Measurements from ENCODE around the gene SLC28A1.
A peak's percentile ranks its signal among the peaks of the same experiment; 100 is the strongest.
"Not testable (repeated sequence)": the region's sequence is repeated elsewhere in the genome, so short reads cannot be mapped to it uniquely, and the experiment has no call there.

Gene SLC28A1

DNA sequence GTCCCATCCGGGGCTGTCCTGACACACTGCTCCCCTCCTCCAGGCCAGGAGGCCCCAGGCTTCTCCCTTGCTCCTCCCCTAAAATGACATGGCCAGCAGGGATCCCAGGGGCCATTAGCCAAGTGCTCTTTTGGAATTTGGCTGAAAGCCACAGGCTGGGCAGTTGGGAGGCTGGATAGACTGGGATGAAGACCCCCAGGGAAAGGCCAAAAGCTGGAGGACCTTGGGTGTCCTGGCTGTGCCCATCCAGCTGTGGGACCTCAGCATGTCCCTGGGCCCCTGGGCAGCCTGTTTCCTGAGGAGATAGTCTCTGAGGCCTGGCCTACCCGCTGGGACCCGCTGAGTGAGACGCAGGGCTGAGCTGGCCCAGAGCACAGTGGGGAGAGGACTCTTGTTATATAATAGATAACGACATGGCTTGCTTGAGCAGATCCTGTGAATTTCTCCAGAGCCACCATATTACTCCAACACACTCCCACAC lies 91.4 kb downstream of the SLC28A1 start:
- H3K9me3 Mint-ChIP-seq: no peaks in the 10 kb centered on the region
- peaks cover 7% of the 10 kb centered on the region for H3K4me1 Mint-ChIP-seq
- no peaks in the 10 kb centered on the region for H3K36me3 Mint-ChIP-seq
- H3K4me3 Mint-ChIP-seq: no peak overlapping the region
- no peak overlapping the region for H3K27ac Mint-ChIP-seq
- no peaks in the 10 kb centered on the region for H3K27me3 Mint-ChIP-seq

DNA sequence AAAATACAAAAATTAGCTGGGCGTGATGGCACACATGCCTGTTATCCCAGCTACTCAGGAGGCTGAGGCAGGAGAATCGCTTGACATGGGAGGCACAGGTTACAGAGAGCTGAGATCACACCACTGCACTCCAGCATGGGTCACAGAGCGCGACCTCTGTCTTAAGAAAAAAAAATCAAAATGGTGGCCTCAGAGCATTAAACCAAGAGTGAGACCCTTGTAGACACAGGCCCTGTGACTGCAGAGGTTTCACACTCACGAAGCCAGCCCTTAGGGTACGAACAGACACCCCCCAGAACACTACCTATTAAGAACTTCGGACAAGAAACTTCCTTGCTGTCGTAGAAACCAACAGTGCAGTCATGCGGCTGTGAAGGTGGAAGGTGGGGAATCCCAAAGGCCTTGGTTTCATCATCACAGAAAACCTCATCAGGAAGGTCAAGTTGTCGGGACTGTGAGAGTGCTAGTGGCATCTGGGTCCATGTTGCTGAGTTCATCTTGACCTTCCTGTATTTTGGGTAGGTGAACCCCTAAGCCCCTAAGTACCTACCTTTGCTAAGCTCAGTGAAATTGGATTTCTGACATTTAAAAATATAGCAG lies 92.4 kb downstream of the SLC28A1 start:
- Mint-ChIP-seq H3K4me3 (no peak overlapping the region), H3K4me1 (peaks cover 7% of the 10 kb centered on the region), H3K27me3 (no peaks in the 10 kb centered on the region), H3K36me3 (no peaks in the 10 kb centered on the region), H3K9me3 (no peaks in the 10 kb centered on the region), H3K27ac (peak overlapping the region; percentile 20)

DNA sequence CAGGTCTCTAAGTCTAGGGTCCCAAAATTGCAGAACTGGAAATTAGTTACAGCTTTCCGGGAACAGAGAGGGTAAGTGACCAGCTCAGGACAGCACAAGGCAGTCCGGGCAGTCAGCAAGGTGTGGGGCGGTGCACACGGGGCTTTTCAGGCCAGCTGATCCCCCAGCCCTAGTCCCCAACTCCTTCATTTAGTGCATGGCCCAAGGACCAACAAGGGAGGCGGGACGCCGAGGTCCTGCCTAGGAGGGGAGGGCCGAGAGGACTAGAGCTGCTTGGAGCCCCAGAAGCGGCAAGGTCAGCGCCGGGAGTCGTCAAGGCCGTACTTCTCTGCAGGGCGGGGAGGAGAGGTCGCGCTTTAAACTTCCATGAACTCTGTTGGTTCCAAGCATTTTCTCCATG lies 95.2 kb downstream of the SLC28A1 start:
- no peaks in the 10 kb centered on the region for H3K27me3 Mint-ChIP-seq
- peak overlapping the region; percentile 95 for H3K4me3 Mint-ChIP-seq
- no peaks in the 10 kb centered on the region for H3K36me3 Mint-ChIP-seq
- H3K27ac Mint-ChIP-seq: no peak overlapping the region
- H3K9me3 Mint-ChIP-seq: no peaks in the 10 kb centered on the region
- H3K4me1 Mint-ChIP-seq: peaks cover 30% of the 10 kb centered on the region

DNA sequence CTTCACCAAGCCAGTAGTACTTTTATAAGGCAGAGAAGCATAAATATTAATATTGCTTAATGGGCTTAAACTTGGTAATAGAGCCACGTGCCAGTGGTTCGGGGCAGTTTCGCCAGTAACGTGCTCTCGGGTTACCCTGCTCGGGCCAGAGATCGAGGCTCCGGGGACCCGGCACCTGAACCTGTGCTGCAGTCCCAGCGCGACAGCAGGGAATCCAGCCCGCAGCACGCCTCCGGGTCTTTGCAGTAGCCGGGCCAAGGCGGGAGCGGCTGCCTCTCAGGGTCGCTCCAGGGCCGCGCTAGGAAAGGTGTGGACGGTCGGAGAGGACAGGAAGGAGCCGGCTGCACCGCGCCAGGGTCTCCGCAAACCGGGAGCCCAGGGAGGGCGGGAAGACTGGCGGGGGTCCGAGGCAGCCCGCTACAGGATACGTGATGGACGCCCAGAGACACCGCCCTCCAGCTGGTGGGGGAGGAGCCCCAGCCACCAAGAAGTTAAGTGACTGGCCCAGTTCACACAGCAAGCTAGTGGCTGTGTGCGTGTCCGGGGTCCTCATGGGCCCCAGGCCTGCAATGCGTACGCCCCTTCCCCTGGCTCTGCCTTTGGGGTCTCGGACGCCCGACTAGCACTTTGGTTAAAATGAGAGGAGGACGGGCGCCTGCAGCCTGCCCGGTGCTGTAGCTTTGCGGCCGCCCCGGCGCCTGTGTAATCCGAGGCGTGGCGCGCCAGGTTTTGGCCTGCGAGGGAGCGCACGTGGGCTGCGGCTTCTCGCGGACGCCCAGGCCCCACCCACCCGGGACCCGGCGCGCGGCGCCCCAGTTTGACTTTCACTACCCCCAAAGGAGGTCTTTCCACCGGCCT lies 96.0 kb downstream of the SLC28A1 start:
- peaks cover 37% of the 10 kb centered on the region for H3K4me1 Mint-ChIP-seq
- no peaks in the 10 kb centered on the region for H3K36me3 Mint-ChIP-seq
- H3K4me3 Mint-ChIP-seq: peak overlapping the region; percentile 95
- no peaks in the 10 kb centered on the region for H3K27me3 Mint-ChIP-seq
- no peaks in the 10 kb centered on the region for H3K9me3 Mint-ChIP-seq
- H3K27ac Mint-ChIP-seq: peak overlapping the region; percentile 96

DNA sequence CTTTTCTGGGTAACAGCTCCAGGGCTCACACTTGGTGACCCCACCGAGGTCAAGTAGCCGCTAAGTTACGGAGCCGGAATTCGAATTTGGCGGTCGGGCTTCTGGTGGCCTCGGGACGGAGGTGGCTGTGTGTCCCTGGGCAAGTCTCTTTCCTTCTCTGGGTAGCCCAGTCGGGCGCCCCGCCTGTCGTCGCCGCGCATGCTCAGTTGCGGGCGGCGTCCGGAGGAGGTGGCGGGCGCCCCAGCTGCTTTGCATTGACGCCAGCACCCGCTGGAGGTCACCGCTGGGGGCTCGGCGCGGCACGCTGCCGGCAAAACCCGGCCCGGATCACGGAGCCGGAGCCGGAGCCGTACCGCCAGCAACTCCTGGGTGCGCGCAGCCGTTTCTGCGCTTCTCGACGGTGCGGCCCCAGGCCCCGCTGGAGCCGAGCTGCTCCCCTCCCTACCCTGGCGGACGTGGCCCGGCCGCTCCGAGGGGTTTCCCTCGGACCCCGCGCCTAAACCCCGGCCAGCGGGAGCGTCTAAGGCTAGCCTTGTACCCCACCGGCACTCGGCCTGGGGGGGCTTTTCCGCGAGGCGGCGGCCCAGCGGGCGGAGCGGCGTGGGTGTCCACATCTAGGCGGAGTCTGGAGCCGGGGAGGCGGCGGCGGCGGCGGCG lies 96.7 kb downstream of the SLC28A1 start:
- Mint-ChIP-seq H3K4me1 (peaks cover 42% of the 10 kb centered on the region), H3K36me3 (no peaks in the 10 kb centered on the region), H3K9me3 (no peaks in the 10 kb centered on the region), H3K27me3 (no peaks in the 10 kb centered on the region), H3K4me3 (peak overlapping the region; percentile 95), H3K27ac (peak overlapping the region; percentile 96)

DNA sequence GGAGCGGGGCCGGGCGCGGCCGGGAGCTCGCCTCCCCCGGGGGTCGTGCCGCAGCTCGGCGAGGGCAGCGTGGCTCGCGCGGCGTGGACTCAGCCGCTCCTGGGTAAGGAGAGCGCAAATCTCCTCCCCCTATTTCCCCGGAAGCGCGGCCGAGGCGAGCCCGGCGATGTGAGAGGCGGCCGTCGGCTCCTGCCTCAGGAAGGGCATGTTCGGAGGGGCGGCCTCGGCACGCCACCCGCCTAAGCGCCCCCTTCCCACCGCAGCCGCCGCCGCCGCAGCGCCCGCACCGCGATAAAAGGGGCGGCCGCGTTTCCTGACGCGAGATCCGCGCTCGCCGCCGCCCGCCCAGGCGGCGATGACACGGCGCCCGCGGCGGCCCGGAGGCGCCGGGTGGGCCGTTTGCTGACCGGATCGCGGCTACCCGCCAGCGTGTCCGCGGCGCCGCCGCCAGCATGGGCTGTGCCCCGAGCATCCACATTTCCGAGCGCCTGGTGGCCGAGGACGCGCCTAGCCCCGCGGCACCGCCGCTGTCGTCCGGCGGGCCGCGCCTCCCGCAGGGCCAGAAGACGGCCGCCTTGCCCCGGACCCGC lies 97.3 kb downstream of the SLC28A1 start, which contains the start of gene PDE8A:
Gene PDE8A (plus strand): TSS at position 146 of the 590 bp plus-strand sequence. CDS start 307 bp downstream, at position 453.
- H3K4me1 Mint-ChIP-seq: peaks cover 48% of the 10 kb centered on the region
- H3K27me3 Mint-ChIP-seq: no peaks in the 10 kb centered on the region
- no peaks in the 10 kb centered on the region for H3K36me3 Mint-ChIP-seq
- H3K9me3 Mint-ChIP-seq: no peaks in the 10 kb centered on the region
- peak within 1 kb of the TSS; percentile 95 for H3K4me3 Mint-ChIP-seq
- H3K27ac Mint-ChIP-seq: peak within 1 kb of the TSS; percentile 98

DNA sequence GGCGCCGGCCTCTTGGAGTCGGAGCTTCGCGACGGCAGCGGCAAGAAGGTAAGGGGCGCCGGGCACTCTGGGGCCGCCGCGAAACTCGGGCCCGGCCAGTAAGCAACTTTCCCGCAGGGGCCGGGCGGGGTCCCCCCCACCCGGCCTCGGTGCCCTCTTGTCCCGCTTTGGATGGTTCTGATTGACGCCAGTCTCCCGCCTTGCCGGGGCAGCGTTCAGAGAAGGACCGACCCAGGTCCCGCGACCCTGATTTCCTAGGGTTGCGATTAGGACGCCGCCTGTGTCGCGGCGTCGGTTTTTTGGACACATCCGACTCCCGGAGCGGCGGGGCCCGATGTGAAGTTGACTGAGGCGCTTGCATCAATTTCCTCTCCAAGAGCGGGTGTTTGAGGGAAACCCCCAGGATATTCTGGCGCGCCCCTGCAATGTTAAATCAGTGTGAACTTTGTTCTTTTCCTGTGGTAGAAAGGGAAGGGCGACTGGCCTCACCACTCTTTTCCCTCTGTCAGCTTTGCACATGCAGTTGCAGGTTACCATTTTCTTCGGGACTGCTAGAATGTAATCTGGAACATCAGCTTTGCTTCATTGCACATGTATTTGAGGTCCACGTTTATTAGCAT lies 97.9 kb downstream of the SLC28A1 start:
- peak overlapping the region; percentile 98 for H3K27ac Mint-ChIP-seq
- H3K9me3 Mint-ChIP-seq: no peaks in the 10 kb centered on the region
- H3K4me3 Mint-ChIP-seq: peak overlapping the region; percentile 93
- H3K27me3 Mint-ChIP-seq: no peaks in the 10 kb centered on the region
- no peaks in the 10 kb centered on the region for H3K36me3 Mint-ChIP-seq
- peaks cover 53% of the 10 kb centered on the region for H3K4me1 Mint-ChIP-seq

DNA sequence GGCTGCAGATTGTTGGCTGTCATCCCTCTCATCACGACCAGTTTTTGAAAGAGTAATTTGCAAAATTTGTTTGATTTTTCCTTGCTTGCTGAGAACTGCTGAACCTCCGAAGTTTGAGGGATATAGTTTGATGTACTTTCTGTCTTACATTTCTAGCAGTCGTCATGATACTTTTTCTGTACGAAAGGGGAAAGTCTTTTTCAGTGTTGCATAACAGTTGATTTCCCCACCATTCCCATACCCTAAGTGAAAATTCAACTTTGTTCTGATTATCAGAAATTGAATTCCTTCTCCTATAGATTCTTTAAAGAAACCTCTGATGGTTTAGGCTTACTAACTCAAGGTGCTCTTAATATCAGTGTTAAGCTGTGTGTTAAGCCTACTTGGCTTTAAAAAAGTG lies 98.8 kb downstream of the SLC28A1 start:
- no peaks in the 10 kb centered on the region for H3K27me3 Mint-ChIP-seq
- H3K36me3 Mint-ChIP-seq: no peaks in the 10 kb centered on the region
- H3K4me3 Mint-ChIP-seq: peak overlapping the region; percentile 93
- H3K27ac Mint-ChIP-seq: peak overlapping the region; percentile 98
- peaks cover 57% of the 10 kb centered on the region for H3K4me1 Mint-ChIP-seq
- no peaks in the 10 kb centered on the region for H3K9me3 Mint-ChIP-seq

DNA sequence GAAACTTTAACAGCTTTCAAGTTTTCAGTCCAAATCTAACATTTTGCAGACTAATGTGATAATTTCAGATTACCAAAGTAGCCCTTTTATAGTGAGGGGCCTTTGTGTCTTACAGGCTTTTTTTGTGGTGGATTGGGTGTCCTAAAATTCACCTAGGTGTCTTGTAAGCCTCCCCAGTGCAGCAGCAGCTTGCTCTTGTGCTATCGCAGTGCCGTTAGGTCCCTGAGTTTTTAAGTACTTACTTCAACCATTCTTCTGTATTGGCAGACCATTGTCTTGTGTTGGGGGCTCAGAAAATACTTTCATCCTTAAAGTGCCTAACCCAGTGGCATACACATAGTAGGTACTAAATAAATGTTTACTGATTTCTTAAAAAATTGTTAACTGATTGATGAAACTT lies 99.2 kb downstream of the SLC28A1 start:
- Mint-ChIP-seq H3K4me3 (peak overlapping the region; percentile 93), H3K27ac (peak overlapping the region; percentile 57), H3K27me3 (no peaks in the 10 kb centered on the region), H3K4me1 (peaks cover 61% of the 10 kb centered on the region), H3K36me3 (no peaks in the 10 kb centered on the region), H3K9me3 (no peaks in the 10 kb centered on the region)

DNA sequence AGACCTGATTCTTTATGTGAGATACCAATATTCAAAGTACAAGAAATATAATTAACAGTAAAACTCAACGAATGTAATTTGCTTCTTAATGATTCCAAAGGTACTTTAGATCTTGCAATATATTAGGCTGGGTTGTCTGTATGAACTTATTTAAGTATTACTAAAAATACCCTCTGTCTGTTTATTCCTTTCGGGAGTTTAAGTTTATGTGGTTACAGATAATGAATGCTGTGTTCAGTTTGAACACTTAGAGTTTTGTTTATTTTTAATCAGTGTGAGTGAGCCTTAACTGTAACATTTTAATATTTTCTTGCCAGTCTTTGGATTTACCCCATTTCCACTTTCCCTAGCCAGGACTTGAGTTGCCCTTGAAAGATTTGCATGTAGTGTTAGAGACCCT lies 100.7 kb downstream of the SLC28A1 start:
- Mint-ChIP-seq H3K4me1 (peaks cover 68% of the 10 kb centered on the region), H3K4me3 (peak overlapping the region; percentile 37), H3K36me3 (no peaks in the 10 kb centered on the region), H3K27ac (peak overlapping the region; percentile 3), H3K27me3 (no peaks in the 10 kb centered on the region), H3K9me3 (no peaks in the 10 kb centered on the region)

DNA sequence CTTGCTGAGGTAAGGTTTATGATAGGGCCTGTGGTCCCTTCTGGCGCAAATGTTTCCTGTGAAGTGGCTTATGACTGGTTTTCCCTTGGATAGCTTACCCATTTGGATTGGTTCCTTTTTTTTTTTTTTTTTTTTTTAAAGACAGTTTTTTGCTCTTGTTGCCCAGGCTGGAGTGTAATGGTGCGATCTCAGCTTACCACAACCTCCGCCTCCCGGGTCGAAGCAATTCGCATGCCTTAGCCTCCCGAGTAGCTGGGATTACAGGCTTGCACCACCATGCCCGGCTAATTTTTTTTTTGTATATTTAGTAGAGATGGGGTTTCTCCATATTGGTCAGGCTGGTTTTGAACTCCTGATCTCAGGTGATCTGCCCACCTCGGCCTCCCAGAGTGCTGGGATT lies 102.9 kb downstream of the SLC28A1 start:
- not testable (repeated sequence) for H3K9me3 Mint-ChIP-seq, H3K4me3 Mint-ChIP-seq, H3K27me3 Mint-ChIP-seq, H3K36me3 Mint-ChIP-seq
- Mint-ChIP-seq H3K27ac (peak overlapping the region; percentile 42), H3K4me1 (peaks cover 89% of the 10 kb centered on the region)

DNA sequence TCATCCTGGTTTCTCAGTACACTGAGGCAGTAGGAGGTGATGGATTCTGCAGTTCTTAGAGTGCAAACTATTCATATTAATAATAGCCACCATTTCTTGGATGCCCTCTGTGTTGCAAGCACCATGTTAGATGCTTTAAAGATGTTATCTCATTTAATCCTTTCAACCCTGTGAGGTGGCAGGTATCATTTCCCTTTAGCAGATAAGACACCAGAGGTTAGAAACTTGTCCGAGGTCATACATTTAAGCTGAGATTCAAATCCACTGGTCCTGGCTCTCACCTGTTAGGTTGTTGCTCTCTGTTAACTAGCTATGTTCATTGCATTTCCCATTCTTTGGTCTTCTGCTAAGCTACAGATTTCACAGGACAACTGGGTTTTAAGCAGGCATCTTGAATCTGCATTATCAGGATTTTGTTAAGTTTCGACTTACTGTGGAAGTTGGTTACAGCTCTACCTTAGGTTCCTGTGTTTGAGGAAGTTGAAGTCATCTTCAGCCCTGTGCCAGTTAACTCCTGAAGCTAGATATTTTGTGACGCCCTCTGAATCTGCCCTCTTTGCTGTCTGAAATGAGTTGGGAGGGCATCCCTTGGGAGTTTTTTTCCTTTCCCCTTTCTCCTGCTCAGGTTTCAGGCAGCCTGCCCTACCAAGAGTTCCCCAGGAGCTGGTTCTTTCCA lies 103.6 kb downstream of the SLC28A1 start:
- Mint-ChIP-seq H3K4me1 (peaks cover 90% of the 10 kb centered on the region), H3K4me3 (peak overlapping the region; percentile 69), H3K27ac (peak overlapping the region; percentile 82), H3K27me3 (no peaks in the 10 kb centered on the region), H3K9me3 (no peaks in the 10 kb centered on the region), H3K36me3 (no peaks in the 10 kb centered on the region)

DNA sequence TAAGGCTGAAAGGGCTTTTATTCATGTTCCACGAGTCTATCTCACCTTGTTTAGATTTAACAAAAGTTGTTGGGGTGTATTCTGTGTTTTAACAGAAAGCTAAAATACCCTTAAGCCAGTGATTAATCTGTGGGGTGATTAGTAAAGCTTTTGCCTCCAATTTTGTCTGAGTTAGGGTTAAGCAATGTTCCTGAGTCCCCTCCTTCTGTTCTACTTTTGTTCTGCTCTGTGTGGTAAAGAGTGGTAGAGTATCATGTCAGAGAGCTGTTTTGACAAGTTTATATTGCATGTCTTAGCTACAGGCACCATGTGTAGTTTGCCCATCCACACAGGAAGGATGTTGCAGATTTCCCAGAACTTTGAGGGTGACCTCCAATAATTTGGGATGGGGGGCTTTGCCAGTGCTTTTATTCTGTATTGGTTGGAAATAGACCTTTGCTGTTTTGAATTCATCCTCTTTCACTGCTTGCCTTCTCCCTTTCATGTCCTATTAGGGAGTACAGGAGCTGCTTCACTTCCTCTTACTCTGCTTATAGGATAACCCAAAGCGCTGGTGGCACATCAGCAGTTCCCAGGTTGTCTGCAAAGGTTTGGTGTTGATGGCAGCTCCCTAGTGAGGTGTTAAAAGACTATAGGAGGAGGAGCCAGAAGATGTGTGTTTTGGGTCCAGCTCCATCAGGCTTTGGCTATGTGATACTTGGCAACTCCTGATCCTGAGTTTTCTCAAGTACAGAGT lies 104.6 kb downstream of the SLC28A1 start:
- peaks cover 87% of the 10 kb centered on the region for H3K4me1 Mint-ChIP-seq
- H3K4me3 Mint-ChIP-seq: peak overlapping the region; percentile 69
- H3K9me3 Mint-ChIP-seq: no peaks in the 10 kb centered on the region
- H3K36me3 Mint-ChIP-seq: no peaks in the 10 kb centered on the region
- peak overlapping the region; percentile 69 for H3K27ac Mint-ChIP-seq
- no peaks in the 10 kb centered on the region for H3K27me3 Mint-ChIP-seq

DNA sequence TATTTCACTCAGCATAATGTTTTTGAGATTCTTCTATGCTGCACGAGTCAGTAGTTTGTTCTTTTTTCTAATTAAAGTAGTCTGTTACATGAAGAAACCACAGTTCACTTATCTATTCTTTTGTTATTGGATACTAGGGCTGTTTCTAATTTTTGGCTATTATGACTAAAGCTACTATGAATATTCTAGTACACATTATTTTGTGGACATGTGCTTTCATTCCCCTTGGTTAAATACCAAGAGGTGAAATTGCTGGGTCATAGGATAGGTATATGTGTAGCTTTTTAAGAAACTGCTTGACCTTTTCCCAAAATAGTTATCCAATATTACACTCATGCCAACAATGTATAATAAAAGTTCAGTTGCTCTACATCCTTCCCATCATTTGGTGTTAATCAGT lies 106.0 kb downstream of the SLC28A1 start:
- H3K4me1 Mint-ChIP-seq: peaks cover 78% of the 10 kb centered on the region
- H3K27ac Mint-ChIP-seq: peak overlapping the region; percentile 5
- peak overlapping the region; percentile 19 for H3K4me3 Mint-ChIP-seq
- H3K27me3 Mint-ChIP-seq: no peaks in the 10 kb centered on the region
- no peaks in the 10 kb centered on the region for H3K9me3 Mint-ChIP-seq
- H3K36me3 Mint-ChIP-seq: no peaks in the 10 kb centered on the region

Data from activated naive CD4-positive, alpha-beta T cell treated with anti-CD3 and anti-CD28 coated beads, Interleukin-2, amount 50 U/mL, for 24 hours (primary cell).